Ovary (tissue), 9 donors: ENCODE measurements around the gene RARRES1. TPM values are rescaled to one million over a fixed set of nuclear protein-coding genes. Genes with fewer than 3 reads are reported as not detected.
A peak's percentile ranks its signal among the peaks of the same experiment; 100 is the strongest.

Source experiments
- DNase-seq, 5 donors: peaks; one replicate each; pipeline ENCODE4 v3.0.0-alpha.2; 2019 to 2020
- H3K27ac ChIP-seq, 2 donors: fragments of 200-600 bp; one replicate each; pipeline versions ENCODE4 v1.5.1 to v1.8.0; 2019 to 2022
- H3K27me3 ChIP-seq: fragments of 200-600 bp; one replicate; pipeline ENCODE4 v1.8.0; 2022
- H3K36me3 ChIP-seq: fragments of 200-600 bp; sonication (generic); one replicate; pipeline ENCODE4 v1.5.1; 2019
- H3K4me1 ChIP-seq: one replicate; pipeline ENCODE4 v1.8.1; 2013; ENCODE audit warnings: mild to moderate bottlenecking, moderate library complexity; ENCODE audit not compliant: insufficient read depth
- H3K4me3 ChIP-seq: fragments of 200-600 bp; sonication (generic); one replicate; pipeline ENCODE4 v1.5.1; 2017
- H3K9me3 ChIP-seq, 2 donors: fragments of 200-600 bp in 1 of 2; sonication (generic) in 1 of 2; one replicate each; pipeline versions ENCODE4 v1.5.1 to v1.8.1; 2013 to 2019; ENCODE audit warnings: mild to moderate bottlenecking in 1 of 2, moderate library complexity in 1 of 2
- EP300 ChIP-seq: sonication (generic); formaldehyde crosslinking; IDR thresholded peaks from one replicate; pipeline ENCODE4 v1.6.1; 2017; ENCODE audit warnings: antibody characterized with exemption
- POLR2A ChIP-seq: fragments of 450-650 bp; IDR thresholded peaks from one replicate; pipeline ENCODE4 v1.6.1; 2017; ENCODE audit warnings: antibody characterized with exemption, mild to moderate bottlenecking, moderate library complexity
- WGBS, 3 donors: extraction: QIAGEN DNeasy Blood & Tissue Kit in 1 of 3; methylation state at CpG; one replicate each; pipeline versions ENCODE4 v1.1.5 to v1.1.7; 2013 to 2017; 5-methylcytosine and 5-hydroxymethylcytosine counted together
- intact Hi-C, 4 donors: fragments of 100-400 bp; cut with DNase I; formaldehyde crosslinking; loops; one replicate each; pipeline versions ENCODE4 v1.11.0 to v1.15.1; 2022 to 2023
- polyA plus RNA-seq, 2 donors: library from polyadenylated mRNA; stranded (reverse); fragments of 200-250 nt in 1 of 2; fragments of 350-450 nt in 1 of 2; fragmentation: Illumina TruSeq in 1 of 2; extraction: RNeasy Lipid Tissue Mini Kit (QIAGEN cat#74804) in 1 of 2; gene quantifications; one replicate each; pipeline ENCODE4 v1.2.3, GENCODE V29; 2013 to 2014
- total RNA-seq, 7 donors: library from RNA; depleted of rRNA in 2 of 7; stranded (reverse); fragments of >200 nt in 2 of 7; fragmentation: NEBNext Ultra II Directional in 3 of 7; extraction: Animal tissue kit (Norgen Biotek cat#: 25700) in 3 of 7; gene quantifications; one replicate each; pipeline versions ENCODE4 v1.1.0 to v1.2.4, GENCODE V29; 2016 to 2023
- TF ChIP-seq, protein P1 (sequence below), 3 donors: fragments of 450-650 bp in 2 of 3; fragments of 200-600 bp in 1 of 3; IDR thresholded peaks; one replicate each; pipeline versions ENCODE4 v1.5.1 to v1.8.0; 2016 to 2022; ENCODE audit warnings: antibody characterized with exemption in 3 of 3, mild to moderate bottlenecking in 1 of 3
- donor health status: DM: no; HTN: no; CAD: no; lungs with moderate emphysema.
- donor health status: DM: no; HTN: no; CAD: no.
- donor health status: Bipolar disorder and iron deficiency.
- donor health status: DM: yes; HTN: yes; CAD: no.
- donor health status: DM: no; HTN: no; CAD: no.
- donor health status: DM: yes; HTN: yes; CAD: no.

The RARRES1 gene
- total and polyA plus RNA-seq, 9 donors, result 11.1 to 283 (median 50.6) TPM

DNA sequence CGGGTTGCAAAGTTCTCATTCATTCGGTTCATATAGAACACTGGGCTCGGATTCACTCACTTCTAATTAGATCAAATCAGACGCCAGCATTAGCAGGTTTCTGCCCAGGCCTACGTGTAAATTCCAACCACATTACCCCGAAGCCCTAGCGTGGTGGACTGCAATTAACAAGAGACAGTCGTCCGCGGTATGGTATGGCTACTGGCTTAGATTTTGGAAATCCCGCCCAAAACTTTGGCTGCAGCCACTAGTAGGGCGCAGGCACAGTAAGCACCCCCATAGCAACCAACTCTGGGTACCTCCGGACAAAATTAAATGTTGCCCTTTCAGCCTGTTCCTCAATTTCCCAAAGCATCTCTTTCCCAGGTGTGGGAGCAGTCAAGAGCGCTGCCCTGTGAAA is 771 bp downstream of the RARRES1 start:
- WGBS, 3 donors, result 41 to 52% (median 44%) methylated on average over 14 of the region's 14 CpGs
- peaks cover 9% of the 10 kb centered on the region for H3K4me1 ChIP-seq
- intact Hi-C loops, result loop anchor here in 1 of 4 donors (5.0 kb wide), 2 partner anchors 41 to 56 kb away; no protein-coding TSS in a partner anchor

DNA sequence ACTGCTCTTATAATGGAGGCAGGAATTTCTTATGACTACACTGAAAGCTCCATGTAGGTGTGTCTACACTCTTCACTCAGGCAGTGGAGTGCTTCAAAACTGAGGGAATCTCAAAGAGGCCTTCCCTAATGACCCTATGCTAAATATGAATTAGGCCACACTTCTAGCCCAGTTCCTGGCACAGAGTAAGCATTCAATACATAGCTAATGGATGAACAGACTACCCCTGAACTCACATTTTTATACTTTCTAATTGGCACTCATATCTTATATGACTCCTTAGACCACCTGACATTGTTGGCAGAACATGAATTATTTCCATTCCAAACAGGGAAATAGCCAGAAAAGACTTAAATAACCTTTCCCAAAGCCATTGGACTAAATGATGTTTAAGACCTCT is 3.4 kb downstream of the RARRES1 start:
- Histone ChIP-seq H3K4me3 (no peak overlapping the region), H3K4me1 (peaks cover 17% of the 10 kb centered on the region), H3K36me3 (no peaks in the 10 kb centered on the region), H3K27me3 (no peaks in the 10 kb centered on the region), H3K9me3 (no peaks in the 10 kb centered on the region), H3K27ac (no peak overlapping the region)
- DNase-seq, result no peak
- TF ChIP-seq EP300 (no peak), POLR2A (no peak)
- TF ChIP-seq, protein P1, sequence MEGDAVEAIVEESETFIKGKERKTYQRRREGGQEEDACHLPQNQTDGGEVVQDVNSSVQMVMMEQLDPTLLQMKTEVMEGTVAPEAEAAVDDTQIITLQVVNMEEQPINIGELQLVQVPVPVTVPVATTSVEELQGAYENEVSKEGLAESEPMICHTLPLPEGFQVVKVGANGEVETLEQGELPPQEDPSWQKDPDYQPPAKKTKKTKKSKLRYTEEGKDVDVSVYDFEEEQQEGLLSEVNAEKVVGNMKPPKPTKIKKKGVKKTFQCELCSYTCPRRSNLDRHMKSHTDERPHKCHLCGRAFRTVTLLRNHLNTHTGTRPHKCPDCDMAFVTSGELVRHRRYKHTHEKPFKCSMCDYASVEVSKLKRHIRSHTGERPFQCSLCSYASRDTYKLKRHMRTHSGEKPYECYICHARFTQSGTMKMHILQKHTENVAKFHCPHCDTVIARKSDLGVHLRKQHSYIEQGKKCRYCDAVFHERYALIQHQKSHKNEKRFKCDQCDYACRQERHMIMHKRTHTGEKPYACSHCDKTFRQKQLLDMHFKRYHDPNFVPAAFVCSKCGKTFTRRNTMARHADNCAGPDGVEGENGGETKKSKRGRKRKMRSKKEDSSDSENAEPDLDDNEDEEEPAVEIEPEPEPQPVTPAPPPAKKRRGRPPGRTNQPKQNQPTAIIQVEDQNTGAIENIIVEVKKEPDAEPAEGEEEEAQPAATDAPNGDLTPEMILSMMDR (IDR thresholded peaks at IDR 0.05), result no peak
- intact Hi-C loops, result loop anchor here in 2 of 4 donors (5.0 to 10.0 kb wide), 3 partner anchors 43 to 58 kb away; partner anchors contain the start of gene LXN (in 1 of the 2)

More for the DNA sequence above, 771 bp downstream of the RARRES1 start:
- DNase-seq, result no peak
- Histone ChIP-seq H3K27me3 (no peaks in the 10 kb centered on the region), H3K36me3 (no peaks in the 10 kb centered on the region), H3K4me3 (peak overlapping the region; percentile 71), H3K9me3 (no peaks in the 10 kb centered on the region), H3K27ac (peak overlapping the region; percentile 74 to 88)
- TF ChIP-seq, protein P1 (IDR thresholded peaks at IDR 0.05), result no peak
- no peak for TF ChIP-seq POLR2A
- no peak for TF ChIP-seq EP300

DNA sequence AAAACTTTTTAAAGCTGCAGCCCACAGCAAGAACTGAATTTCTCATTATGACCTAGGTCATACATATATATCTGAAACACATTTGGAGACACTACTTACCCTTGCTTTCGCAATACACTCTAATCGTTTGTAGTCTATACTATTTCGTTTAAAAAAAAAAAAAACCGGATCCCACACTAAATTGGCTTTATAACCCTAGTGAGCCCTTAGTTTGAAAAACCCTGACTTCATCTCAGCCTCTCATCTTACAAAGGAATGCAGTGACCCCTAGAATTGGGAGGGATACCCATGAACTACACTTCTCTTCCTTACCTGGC is 4.2 kb downstream of the RARRES1 start:
- WGBS, 3 donors, result 32 to 39% (median 37%) methylated on average over 4 of the region's 4 CpGs
- Histone ChIP-seq H3K27me3 (no peaks in the 10 kb centered on the region), H3K27ac (no peak overlapping the region), H3K36me3 (no peaks in the 10 kb centered on the region), H3K4me3 (peak overlapping the region; percentile 14), H3K9me3 (no peaks in the 10 kb centered on the region), H3K4me1 (peaks cover 20% of the 10 kb centered on the region)
- intact Hi-C loops, result loop anchor here in 2 of 4 donors (5.0 to 10.0 kb wide), 3 partner anchors 44 to 59 kb away; partner anchors contain the start of gene LXN (in 1 of the 2)
- no peak for DNase-seq
- TF ChIP-seq EP300 (no peak), POLR2A (no peak)
- TF ChIP-seq, protein P1 (IDR thresholded peaks at IDR 0.05), result no peak

DNA sequence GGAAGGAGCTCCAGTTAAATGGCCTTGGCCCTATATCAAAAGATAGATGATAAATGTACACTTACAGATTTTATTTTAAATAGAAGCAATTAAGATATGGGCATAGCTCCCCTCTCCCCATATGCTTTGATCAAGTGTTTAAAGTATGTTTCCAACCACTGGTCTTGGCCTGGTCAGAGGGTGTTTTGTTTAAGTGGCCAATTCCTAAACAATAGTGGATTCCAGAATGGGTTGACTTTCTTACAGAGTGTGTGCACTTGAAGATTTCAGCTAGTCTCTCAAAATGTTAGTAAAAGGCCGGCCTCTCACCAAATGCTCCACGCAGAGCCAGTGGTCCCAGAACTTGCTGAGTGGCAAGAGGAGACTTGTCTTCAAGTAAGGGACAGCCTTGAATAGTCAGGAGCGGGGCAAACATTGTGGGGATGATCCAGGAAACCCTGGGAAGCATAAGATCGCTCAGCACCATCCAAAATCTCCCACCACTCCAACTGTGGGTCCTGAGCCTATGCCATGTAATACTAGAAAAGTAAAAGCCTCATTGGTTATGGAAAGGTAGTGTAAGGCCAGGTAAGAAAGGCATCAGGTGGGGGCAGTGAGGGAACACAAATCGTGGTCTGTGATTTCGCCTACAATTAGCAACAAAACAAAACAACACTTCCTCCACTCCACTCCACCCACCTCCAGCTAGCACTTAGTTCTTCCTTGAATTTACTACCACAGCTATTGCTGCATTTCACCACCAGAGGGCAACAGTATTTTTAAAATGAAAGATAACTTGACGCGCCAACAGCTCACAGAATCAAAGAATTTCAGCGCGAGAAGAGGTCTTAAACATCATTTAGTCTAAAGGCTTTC is 4.8 kb downstream of the RARRES1 start:
- Histone ChIP-seq H3K27ac (peak overlapping the region; percentile 46 to 52), H3K4me1 (peaks cover 20% of the 10 kb centered on the region), H3K27me3 (no peaks in the 10 kb centered on the region), H3K4me3 (peak overlapping the region; percentile 14), H3K36me3 (no peaks in the 10 kb centered on the region), H3K9me3 (no peaks in the 10 kb centered on the region)
- peak in 3 of 5 donors; percentile 49 to 76 (median 49) for DNase-seq
- TF ChIP-seq, protein P1 (IDR thresholded peaks at IDR 0.05), result peak; percentile 75 to 94 (median 80)
- TF ChIP-seq POLR2A (no peak), EP300 (no peak)
- 30 to 35% (median 30%) methylated on average over 10 of the region's 10 CpGs for WGBS, 3 donors
- intact Hi-C loops, result loop anchor here in 2 of 4 donors (2.0 to 10.0 kb wide), 4 partner anchors 45 to 63 kb away; partner anchors contain the start of gene LXN (in 1 of the 2)
